KBM-7 (cell line): ENCODE results near the gene TCEA2.

Experiments used
- DNase-seq: peaks from one replicate; pipeline ENCODE4 v3.0.0-alpha.2; 2015
- in situ Hi-C: fragments of 300-500 bp; cut with MboI; formaldehyde crosslinking; loops from 2 replicates; pipeline ENCODE4 v1.14.3; 2020; ENCODE audit warnings: low sequenced_read_pairs, low pct_unique_long_range_greater_than_20kb, mixed read lengths

The TCEA2 gene

DNA sequence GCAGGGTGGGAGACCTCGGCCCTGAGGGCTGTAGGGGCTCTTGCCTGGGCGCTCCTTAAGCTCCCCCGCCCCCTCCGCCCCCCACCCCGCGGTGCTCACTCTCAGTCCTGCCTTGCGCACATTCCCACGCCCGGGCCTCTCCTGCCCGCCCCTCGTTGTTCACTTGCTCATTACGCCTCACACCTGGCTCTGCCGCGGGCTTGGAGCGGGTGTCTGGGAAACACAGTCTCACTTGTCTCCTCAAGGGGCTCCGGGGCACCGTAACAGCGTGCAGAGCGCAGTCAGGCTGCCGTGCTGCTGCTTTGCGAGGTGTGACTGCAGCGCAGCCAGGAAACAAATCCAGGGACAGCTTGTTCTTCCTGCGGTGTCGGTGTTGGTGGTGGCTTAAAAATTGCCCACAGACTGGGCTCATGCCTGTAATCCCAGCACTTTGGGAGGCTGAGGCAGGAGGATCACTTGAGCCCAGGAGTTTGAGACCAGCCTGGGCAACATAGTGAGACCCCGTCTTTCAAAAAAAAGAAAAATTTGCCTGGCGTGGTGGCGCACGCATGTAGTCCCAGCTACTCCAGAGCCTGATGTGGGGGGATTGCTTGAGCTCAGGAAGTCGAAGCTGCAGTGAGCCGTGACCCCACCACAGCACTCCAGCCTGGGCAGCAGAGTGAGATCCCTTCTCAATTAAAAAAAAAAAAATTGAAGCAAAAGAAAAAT, 39.8 kb downstream of the TCEA2 start:
- in situ Hi-C loops = no loop called here
- peak; percentile 41 for DNase-seq

- DNase-seq = no peak
- in situ Hi-C loops = no loop called here
Measured at GRCh38 chr20:64103871-64104666, 41.1 kb downstream of the TCEA2 start.

- no peak for DNase-seq
- in situ Hi-C loops = no loop called here
Measured at GRCh38 chr20:64104667-64105451, 41.9 kb downstream of the TCEA2 start.

DNA sequence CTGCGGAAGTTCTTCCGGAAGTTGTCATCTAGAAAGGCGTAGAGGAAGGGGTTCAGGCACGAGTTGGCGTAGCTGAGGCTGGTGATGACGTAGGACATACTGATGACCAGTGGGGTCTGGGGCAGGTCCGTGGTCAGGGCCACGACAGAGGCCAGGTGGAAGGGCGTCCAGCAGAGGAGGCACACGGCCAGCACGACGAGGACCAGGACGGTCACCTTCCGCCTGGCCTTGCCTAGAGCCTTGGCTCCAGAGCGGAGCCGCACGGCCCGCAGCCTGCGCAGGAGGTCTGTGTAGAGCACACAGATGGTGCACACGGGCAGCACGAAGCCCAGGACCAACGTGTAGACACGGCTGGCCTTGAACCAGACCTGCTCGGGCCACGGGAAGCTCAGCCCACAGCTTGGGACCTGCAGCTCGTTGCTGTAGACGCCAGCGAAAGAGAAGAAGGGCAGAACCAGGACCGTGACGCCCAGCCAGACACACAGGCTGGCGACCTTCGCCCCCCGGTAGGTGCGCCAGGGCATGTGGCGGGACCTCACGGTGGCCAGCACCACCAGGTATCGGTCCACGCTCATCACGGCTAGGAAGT, 42.9 kb downstream of the TCEA2 start:
- in situ Hi-C loops = no loop called here
- no peak for DNase-seq

DNA sequence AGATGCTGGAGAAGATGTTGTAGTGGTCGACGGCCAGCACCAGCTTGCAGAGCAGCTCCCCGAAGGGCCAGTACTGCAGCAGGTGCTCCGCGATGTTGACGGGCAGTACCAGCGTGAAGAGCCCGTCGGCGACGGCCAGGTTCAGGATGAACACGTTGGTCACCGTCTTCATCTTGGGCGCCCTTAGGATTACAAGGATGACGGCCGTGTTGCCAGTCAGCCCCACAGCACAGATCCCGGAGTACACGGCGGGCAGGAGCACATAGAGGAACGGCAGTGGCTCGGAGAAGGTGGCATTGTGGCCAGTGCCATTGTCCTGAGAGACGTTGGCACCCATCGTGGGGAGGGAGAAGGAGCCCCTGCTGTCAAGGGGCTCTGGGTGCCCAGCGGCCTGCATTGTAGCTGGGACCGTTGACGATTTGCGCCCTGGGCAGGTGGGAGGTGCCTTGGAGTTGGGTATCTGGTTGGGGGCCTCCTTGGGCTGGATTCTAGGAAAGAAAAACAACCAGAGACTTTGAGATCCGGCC, 43.5 kb downstream of the TCEA2 start:
- no peak for DNase-seq
- in situ Hi-C loops = no loop called here

DNA sequence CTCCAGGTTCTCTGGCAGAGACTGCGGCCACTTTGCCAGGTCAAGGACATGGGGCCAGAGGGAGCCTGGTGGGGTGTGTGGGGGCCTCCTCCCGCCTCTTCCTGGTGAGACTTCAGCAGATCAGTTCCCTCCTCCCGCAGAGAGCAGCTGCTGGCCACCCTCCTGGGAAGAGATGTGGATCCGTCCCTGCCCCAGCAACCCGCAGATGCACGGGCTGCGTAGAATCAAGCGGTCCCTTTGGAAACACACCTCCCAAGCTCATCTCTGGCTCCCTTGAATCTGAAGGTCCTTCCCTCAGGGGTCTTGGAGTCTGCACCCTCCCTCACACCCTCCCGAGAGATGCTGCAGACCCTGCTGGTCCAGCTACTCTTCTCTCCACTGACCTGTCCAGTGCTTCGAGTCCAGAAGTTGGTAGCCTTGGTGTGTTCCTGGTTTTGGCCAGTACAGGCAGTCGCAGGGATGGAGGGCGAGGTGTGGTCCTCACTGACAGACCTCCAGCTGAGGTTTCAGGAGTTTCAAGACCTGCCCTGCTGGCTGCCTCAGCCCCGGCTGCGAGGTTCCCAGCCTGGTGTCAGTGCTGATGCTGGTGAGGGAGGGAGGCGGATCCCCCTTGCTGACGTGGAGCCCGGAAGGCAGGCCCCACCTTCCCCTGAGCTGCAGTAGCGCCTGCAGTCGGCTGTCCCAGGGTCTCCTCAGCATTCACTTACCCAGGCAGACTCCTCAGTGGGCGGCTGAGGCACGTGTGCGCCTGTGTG, 44.2 kb downstream of the TCEA2 start, which contains the start of gene NPBWR2:
NPBWR2 (minus strand) TSS at position 585 of the 755 bp plus-strand sequence. CDS start 734 bp downstream, outside the sequence.
- DNase-seq = no peak
- in situ Hi-C loops = no loop called here

- in situ Hi-C loops = no loop called here
- peak; percentile 77 for DNase-seq
Measured at GRCh38 chr20:64107736-64108457, 44.9 kb downstream of the TCEA2 start.

DNA sequence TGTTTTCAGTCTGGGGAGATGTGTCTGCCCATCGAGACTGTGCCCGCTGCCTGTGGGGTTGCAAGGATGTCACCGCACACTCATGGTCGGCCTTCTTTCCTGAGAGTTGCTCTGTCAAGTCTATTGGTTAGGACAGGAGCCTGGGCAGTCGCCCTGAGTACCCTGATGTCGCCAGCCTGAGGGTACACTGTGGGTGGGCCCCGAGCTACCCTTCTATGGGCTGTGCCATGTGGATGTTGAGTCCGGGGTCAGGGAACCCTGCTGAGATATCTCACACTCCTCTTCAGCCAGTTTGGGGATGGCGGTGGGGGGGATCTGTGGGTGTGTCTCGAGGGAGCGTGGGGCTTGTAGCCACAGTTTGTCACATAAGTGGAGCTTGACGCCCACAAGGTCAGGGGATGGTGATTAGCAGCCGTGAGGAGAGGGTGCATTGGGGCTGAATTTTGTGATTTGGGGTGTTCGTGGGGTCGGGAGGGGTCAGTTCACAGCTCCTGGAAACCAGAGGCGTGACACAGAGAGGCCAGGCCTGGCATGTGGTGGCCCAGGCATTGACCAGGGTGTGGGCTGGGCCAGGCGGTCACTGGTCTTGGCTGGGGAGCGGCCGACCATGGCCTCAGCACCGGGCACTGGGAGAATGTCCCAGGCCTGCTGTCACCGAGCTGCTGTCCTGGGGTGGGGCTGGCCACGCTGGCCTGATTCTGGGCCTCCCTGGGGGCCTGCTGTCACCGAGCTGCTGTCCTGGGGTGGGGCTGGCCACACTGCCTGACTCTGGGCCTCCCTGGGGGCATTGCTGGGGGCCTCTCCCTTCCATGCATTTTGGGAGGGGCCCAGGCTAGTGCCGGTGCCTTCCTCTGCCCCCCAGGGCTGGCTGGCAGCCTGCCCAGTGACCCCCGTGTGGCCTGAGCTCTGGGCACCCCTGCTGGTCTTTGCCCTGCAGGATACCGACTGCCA, 46.0 kb downstream of the TCEA2 start:
- in situ Hi-C loops = no loop called here
- no peak for DNase-seq

GRCh38 chr20:64109831-64110391, 46.9 kb downstream of the TCEA2 start:
- in situ Hi-C loops = no loop called here
- DNase-seq = no peak

- no peak for DNase-seq
- in situ Hi-C loops = no loop called here
Measured at GRCh38 chr20:64110411-64111068, 47.5 kb downstream of the TCEA2 start.

DNA sequence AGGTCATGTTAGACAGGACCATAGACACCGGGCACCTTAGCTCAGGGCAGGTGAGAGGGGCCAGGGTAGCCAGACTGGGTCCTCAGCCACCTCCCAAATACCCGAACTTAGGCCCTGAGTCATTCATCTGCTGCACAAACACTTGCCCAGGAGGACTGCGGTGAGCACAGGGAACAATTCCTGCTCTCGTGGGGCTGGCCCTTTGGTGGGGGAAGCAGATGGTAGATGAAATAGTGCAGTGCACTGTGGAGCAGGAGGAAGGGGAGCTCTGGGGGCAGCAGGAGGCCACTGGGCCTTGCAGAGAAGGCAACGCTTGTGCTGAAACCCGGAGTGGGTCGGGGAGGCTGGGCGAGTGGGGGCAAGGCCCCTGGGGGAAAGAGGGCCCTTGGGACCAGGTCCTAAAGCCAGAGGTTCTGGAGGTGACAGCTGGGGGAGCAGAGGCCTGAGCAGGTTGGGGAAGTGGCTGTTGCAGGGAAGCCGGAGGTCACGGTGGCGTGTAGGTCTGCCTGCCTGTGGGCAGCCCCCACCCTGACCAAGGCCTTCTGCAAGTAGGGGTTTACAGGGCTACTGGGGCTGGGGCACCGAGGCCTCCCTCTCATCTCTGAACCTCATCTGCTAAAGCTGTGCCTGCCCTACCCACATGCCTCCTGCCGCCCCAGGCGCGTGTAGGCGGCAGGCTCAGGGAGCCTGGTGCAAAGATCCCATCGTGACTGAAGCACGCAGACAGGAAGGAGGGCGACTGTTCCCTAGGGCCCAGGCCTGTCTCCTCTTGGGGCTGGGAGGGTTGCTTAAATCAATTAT, 49.0 kb downstream of the TCEA2 start:
- peak; percentile 37 for DNase-seq
- in situ Hi-C loops = no loop called here

DNA sequence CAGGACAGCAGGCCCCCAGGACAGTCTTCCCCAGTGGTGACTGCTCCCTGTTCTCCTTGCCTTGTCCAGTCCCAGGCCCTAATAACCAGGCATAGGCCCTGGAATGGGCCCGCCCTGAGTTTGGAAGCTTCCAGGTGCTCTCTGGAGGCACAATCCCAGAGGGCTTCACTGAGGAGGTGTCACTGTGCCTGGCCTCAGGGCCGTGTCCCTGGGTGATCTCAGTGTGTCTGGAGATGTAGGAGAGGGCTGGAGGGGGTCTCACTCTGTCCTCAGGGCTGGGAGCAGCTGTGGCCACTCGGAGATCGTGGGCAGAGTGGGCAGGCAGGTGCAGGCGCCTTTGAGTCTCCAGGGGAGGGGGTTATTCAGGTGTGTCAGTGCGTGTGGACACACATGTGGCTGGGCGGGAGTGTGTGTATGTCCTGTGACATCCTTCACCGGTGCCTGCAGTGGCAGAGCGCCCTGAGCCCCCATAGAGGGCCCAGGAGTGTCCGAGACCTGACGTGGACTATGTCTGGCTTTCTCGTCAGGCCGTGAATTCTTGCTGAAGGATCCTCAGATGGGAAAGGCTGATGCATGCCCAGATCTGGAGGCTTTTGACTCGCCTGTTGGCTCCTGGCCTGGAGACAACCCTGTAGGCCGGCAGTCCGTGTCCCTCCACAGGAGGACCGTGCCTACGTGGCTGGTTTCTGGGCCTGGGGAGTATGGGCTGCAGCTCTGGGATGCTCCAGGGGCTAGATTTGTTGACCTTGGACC, 49.9 kb downstream of the TCEA2 start:
- in situ Hi-C loops = no loop called here

GRCh38 chr20:64113444-64113775, 50.4 kb downstream of the TCEA2 start:
- in situ Hi-C loops = no loop called here
- no peak for DNase-seq

More for the DNA sequence above, 49.9 kb downstream of the TCEA2 start:
- no peak for DNase-seq

DNA sequence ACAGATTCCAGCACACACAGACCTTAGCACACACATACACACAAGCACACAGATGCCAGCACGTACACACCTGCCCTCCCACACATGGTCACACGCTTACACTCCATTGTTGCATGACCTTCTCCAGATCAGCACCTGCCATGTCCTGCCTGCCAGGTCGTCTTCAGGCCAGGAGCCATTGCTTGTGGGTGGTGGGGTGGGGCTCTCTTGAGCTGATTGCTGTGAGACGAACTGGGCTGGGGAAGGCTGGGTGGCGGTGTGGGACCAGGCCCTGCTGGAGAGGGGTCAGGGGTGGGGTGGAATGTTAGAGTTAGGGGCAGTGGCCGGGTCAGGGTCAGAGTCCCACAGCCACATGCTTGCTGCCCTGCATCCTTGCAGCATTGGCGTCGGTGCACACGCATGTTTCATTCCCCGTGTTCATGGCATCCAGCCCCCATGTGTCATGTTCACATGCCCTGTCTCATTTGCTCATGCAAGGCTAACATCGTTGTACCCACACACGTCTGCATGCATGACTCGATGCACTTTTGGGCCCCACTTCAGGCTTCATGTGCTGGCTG, 50.9 kb downstream of the TCEA2 start:
- in situ Hi-C loops = no loop called here
- no peak for DNase-seq
